GM21619 (cell line): Measurements from ENCODE around the gene CTSA.
"Not testable (repeated sequence)": the region's sequence is repeated elsewhere in the genome, so short reads cannot be mapped to it uniquely, and the experiment has no call there.

ENCODE experiments used
- ATAC-seq: cut with Tn5 transposase; IDR thresholded peaks from one replicate; pipeline ENCODE4 v1.9.1; 2021; ENCODE audit not compliant: unreplicated experiment

The CTSA gene

DNA sequence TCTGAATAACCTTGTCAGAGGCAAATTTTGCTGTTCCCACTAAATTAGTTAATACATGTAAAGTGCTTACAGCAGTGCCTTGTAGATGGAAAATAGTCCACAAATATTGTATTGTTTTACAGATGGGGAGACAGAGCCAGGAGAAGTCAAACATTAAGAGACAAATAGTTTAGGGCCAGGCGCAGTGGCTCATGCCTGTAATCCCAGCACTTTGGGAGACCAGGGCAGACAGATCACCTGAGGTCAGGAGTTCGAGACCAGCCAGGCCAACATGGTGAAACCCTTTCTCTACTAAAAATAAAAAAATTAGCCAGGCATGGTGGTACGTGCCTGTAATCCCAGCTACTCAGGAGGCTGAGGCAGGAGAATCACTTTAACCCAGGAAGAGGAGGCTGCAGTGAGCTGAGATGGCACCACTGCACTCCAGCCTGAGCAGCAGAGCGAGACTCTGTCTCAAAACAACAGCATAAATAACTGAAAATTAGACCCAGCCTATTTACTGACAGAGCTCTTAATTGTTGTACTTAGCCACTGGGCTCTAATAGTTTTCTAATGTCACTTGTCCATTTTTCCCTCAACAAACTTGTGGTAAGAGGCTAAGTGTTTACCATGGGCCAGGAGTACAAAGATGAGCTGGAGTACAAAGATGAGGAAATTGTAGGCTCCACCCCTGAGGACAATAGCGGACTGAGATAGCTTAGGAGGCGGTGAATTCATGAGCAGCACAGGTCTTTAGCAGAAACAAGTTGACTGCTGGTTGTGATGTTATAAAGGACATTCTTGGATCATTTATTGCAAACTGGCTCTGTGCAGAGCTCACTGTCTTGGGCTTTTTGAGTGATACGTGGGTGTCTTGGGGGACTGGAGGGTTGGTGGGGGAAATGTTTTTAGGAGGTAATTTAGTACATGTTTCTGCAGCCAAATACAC, 27.3 kb upstream of the CTSA start:
- no peak for ATAC-seq

GRCh38 chr20:45866454-45866853, 24.7 kb upstream of the CTSA start:
- no peak for ATAC-seq

DNA sequence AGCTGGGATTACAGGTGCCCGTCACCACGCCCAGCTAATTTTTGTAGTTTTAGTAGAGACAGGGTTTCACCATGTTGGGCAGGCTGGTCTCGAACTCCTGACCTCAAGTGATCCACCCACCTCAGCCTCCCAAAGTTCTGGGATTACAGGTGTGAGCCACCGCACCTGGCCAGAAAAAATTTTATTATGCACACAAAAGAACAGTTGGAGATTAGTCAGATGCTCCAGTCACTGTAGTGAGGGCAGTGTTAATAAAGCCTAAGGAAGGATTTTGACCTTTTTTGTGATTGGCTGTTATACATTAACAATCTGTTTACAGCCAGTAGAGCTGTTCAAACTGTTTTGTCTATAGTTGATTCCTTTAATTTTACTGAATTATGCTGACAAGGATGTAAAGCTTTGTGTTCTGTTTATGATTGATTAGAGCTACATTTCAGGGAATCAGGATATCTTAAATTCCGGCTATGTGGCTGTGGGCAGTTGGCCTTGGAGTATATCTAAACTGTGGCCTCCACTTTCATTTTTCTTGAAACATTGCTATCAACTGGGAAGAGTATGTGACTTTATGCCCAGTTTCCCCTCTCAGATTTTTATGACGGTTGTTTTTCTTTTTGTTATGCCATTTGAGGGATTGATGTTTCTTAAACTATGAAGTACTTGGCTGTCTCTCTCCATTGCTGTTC, 23.9 kb upstream of the CTSA start:
- no peak for ATAC-seq

DNA sequence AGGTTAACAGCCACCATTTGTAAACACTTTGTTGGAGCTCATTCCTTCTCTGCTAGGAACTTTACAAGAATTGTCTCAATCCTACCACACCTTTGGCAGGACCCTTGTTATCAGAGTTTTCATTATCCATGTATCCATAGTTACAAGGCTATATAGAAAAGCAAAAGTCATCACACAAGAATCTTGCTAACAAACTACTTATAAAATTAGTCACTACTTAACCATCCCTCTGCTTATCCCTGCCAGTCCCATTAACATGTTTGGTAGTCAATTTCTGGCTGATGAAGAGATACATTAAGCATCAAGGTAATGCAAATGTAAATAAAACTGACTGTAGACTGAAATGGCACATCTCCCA, 23.3 kb upstream of the CTSA start:
- no peak for ATAC-seq

DNA sequence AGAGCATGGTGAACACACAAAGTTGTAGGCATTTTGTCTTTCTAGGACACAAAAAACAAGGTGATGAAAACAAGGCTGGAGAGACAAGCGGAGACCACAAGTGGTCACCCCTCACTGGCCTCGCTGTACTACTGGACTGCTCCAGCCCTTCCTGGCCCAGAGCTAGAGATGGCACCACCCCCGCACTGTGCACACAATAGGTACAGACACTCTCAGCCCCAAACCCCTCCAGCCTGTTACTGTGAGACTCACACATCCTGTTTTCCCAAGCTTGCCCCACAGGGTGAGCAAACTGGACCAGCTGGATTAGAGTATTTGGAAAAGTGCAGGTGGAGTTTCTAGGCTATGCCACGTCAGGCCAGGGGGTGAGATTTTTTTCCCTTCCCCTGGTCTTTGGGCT, 18.5 kb upstream of the CTSA start:
- ATAC-seq, result no peak

GRCh38 chr20:45873409-45874103, 17.6 kb upstream of the CTSA start:
- no peak for ATAC-seq

DNA sequence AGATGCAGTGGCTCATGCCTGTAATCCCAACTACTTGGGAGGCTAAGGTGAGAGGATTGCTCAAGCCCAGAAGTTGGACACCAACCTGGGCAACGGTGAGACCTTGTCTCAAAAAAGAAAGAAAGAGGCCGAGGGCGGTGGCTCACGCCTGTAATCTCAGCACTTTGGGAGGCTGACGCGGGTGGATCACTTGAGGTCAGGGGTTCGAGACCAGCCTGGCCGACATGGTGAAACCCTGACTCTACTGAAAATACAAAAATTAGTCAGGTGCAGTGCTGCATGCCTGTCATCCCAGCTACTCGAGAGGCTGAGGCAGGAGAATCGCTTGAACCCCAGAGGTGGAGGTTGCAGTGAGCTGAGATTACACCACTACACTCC, 17.0 kb upstream of the CTSA start:
- not testable (repeated sequence) for ATAC-seq

DNA sequence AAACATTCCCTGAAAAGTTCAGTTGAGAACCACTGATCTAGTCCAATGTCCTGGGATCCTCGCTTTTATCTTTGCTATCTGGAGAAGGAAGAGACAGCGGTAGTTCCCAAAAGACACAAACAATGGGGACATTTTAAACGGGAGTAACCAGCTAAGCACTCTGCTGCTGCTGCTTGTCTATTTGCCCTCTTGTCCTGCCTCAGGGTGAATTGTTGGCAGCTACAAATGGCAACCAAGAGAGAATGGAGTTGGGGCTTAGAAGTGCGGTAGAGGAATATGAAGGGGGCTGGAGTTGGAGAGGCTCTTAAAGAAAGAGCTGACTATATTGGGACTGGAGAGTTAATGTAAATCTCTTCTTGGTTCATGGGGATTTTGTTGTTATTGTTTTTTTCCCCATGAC, 16.6 kb upstream of the CTSA start:
- no peak for ATAC-seq

DNA sequence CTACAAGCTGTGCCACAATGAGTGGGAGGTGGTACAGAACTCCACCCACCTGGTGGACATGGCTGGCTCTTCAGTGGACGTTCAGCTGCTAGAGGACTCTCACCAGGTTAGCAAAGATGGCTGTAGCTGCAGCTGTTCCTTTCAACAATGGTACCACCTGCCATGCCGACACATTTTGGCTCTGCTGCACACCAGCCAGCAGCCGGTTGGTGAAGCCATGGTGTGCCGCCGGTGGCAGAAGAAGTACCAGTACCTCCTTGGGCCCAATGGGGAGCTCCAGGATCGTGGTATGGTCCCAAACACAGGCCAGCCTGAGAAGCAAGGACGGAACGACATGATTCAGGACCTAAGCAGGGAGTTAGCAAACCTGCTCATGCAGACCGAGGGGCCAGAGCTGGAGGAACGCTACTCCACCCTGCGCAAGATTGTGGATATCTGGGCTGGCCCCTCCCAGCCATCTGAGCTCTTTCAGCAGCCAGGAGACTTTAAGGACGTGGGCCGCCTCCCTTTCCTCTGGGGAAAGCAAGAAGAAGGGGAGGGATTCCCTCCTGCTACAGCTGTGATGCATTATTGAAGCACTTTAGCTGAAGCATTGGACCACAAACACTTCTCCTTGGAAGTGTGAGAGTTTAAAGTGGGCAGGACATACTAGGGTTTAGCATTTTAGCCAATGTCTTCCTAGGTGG, 12.9 kb upstream of the CTSA start:
- ATAC-seq, result no peak

DNA sequence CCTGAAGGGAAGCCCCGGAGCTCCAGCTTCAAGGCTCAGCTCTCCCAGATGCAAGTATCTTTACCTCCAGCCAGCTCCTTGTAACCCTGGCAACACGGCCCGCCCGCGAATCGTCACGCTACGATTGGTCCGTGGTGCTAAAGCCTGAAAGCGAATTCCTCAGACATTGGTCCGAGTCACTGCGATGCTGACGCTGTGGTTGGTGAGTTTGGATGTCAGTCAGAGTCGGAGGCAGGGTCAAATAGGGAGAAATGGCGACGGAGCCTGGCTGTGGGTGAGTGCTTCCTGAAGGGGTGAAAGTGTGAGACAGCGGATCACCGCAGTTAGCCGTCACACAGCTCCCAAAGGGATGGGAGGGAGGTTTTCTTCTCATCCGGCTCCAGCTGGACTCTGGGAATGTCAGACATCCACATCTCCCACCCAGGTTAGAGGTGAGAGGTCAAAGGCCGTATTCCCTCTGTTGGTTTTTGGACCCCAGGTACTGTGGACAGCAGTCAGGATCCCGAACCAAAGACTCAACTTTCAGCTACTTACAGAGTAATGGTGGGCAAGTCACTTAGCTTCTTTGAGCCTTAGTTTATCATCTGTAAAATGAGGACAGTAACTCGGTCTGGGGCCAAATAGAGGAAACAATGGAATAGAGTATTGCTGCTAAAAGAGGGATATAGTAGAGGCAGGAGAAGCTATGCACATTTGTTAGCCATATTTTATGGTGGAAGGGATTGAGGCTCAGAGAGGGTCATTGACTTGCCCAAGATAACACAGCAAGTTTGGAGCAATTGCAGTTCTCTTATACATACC, 9.9 kb upstream of the CTSA start, which contains the start of gene ZSWIM1:
Gene ZSWIM1, plus strand, starts transcription at position 240 of the 801 bp plus-strand sequence. CDS start 1,366 bp downstream, outside the sequence.
- ATAC-seq, result peak; percentile 95

GRCh38 chr20:45882469-45883099, 8.6 kb upstream of the CTSA start:
- ATAC-seq, result no peak

GRCh38 chr20:45883100-45883469, 8.1 kb upstream of the CTSA start:
- no peak for ATAC-seq

- ATAC-seq, result no peak
These were observed 4.4 kb upstream of the CTSA start for GRCh38 chr20:45886590-45887345.

GRCh38 chr20:45887346-45887715, 3.8 kb upstream of the CTSA start, which contains the start of gene SPATA25:
TSS of gene SPATA25 (minus strand) at chr20:45887622. CDS start at chr20:45887590, 32 bp downstream.
- no peak for ATAC-seq

DNA sequence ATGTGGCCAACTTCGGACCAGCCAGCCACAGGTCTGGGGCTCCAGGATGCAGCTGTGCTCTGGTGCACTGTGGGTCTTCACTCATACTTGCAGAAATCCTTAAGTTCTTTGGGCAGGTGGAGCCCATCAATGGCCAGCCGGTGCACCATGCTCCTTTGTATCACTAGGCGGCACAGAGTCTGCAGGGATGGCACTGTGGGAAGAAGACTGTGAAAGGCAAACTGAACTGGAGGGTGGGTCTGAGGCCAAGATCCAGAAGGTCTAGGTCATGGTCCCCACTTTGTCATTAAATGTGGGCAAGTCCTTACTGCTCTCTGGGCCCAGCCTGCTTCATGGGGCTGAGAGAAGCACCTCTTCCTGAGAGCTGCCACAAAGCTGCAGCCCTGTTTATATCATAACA, 2.5 kb upstream of the CTSA start:
- no peak for ATAC-seq

DNA sequence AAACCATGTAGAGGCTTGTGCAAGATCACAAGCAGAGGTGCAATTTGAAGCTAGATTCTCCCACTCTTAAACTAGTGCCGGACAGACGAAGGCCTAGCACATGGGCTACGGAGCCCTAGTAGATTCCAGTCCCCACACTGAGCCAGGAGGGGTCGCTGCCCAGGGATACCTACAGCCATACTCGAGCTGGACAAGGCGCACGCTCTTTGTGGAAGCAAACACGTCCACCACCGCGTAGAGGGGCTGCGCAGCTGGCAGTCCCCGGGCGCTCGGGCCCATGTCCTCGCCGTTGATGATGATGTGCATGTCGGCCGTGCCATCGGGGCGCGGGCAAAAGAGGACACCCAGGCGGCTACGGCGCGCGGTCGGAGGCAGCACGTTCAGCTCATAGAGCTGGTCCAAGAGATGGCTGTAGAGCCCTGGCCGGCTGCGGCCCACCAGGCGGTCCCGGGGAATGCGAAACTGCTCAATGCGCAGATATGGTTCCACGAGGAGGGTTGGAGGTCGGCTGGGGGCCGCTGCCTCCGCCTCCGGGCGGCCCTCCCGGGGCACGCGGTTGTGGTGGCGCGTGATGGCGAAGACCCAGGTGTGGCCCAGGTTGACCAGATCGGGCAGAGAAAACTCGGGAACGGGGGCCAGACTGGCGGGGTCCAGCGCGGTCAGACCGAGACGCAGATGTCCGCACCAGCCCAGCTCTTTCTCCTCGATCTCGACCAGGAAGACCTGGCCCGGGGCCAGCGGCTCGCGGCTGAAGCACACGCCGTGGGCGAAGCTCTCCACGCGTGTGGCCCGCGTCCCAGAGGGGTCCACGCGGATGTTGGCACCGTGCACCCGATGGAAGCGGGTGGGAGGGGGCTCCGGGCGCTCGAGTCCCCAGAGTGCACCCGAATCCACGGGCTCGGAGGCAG, 804 bp upstream of the CTSA start:
- peak; percentile 8 for ATAC-seq

DNA sequence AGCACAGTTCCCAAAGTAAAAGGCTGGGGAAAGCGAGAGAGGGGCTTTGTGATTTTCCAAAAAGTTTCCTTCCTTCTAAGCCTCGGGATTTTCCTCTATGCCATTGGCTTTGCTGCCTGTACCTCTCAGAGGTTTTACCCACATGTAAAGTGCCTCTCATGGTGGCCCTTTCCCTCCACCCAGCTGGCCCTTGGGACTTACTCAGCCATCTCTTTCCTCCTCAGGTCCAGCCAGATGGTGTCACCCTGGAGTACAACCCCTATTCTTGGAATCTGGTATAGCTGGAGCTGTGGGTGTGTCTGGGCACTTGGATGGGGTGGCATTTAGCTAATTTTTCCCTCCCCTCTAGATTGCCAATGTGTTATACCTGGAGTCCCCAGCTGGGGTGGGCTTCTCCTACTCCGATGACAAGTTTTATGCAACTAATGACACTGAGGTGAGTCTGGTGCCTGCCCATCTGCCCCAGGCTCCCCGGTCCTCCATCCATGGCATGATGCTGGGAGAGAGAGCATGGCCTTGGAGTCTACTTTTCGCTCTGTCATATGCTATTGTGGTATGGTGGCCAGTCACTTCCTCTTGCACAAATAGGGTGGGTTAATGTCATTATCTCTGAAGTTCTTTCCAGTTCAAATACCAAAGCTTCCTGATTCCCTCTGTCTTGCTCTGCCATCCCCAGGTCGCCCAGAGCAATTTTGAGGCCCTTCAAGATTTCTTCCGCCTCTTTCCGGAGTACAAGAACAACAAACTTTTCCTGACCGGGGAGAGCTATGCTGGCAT, 1.1 kb downstream of the CTSA start:
- no peak for ATAC-seq
